Kidney (tissue), 14 donors: ENCODE measurements around the gene HCCS. TPM values are rescaled to one million over a fixed set of nuclear protein-coding genes. Genes with fewer than 3 reads are reported as not detected.

Experiments used
- DNase-seq, 5 donors: peaks; one replicate each; pipeline ENCODE4 v3.0.0-alpha.2; 2013 to 2020
- FAIRE-seq: peaks from 2 replicates; lab custom pipeline; 2012; peaks lifted over from hg19 to GRCh38; lab: Jason Lieb, UNC
- H3K27ac ChIP-seq, 2 donors: one replicate each; pipeline ENCODE4 v1.7.0; 2013; ENCODE audit warnings: low read depth in 2 of 2, low read length in 2 of 2, inconsistent platforms in 1 of 2
- H3K27me3 ChIP-seq: one replicate; pipeline ENCODE4 v1.7.1; 2013; ENCODE audit warnings: low read length, inconsistent platforms; ENCODE audit not compliant: control insufficient read depth, insufficient read depth
- H3K36me3 ChIP-seq, 3 donors: one replicate each; pipeline versions ENCODE4 v1.7.0 to v1.7.1; 2013; ENCODE audit warnings: low read length in 3 of 3, control low read depth in 1 of 3, inconsistent platforms in 1 of 3; ENCODE audit not compliant: insufficient read depth in 3 of 3, control insufficient read depth in 2 of 3
- H3K4me1 ChIP-seq, 3 donors: one replicate each; pipeline versions ENCODE4 v1.7.0 to v1.7.1; 2013; ENCODE audit warnings: low read length in 3 of 3, inconsistent platforms in 1 of 3, low read depth in 1 of 3; ENCODE audit not compliant: control insufficient read depth in 2 of 3, insufficient read depth in 2 of 3
- H3K4me3 ChIP-seq, 3 donors: one replicate each; pipeline versions ENCODE4 v1.7.0 to v1.8.1; 2013; ENCODE audit warnings: low read length in 3 of 3, control low read depth in 1 of 3, inconsistent platforms in 1 of 3
- H3K9ac ChIP-seq, 3 donors: one replicate each; pipeline versions ENCODE4 v1.7.0 to v1.7.1; 2013; ENCODE audit warnings: low read length in 3 of 3, control low read depth in 1 of 3, inconsistent platforms in 1 of 3
- H3K9me3 ChIP-seq, 3 donors: one replicate each; pipeline versions ENCODE4 v1.7.0 to v1.7.1; 2013; ENCODE audit warnings: low read length in 3 of 3, control low read depth in 1 of 3, inconsistent platforms in 1 of 3; ENCODE audit not compliant: control insufficient read depth in 2 of 3, insufficient read depth in 1 of 3
- intact Hi-C: fragments of 100-400 bp; cut with DNase I; formaldehyde crosslinking; loops from one replicate; pipeline ENCODE4 v1.11.1; 2022
- polyA plus RNA-seq: library from polyadenylated mRNA; stranded (reverse); fragments of 350-450 nt; fragmentation: Illumina TruSeq; extraction: RNeasy Lipid Tissue Mini Kit (QIAGEN cat#74804); gene quantifications from one replicate; pipeline ENCODE4 v1.2.3, GENCODE V29; 2014; ENCODE audit warnings: low read depth, low replicate concordance; ENCODE audit not compliant: insufficient read depth
- total RNA-seq: library from RNA; stranded (reverse); fragmentation: NEBNext Ultra II Directional; extraction: Animal tissue kit (Norgen Biotek cat#: 25700); gene quantifications from one replicate; pipeline ENCODE4 v1.2.1, GENCODE V29; 2021
- TF ChIP-seq, protein P1 (sequence below): IDR thresholded peaks from 3 replicates; pipeline ENCODE4 v1.5.1; 2012; ENCODE audit warnings: mild to moderate bottlenecking, moderate library complexity, borderline replicate concordance; ENCODE audit not compliant: insufficient read depth; ENCODE audit errors: extremely low read depth
- donor health status: control.
- donor health status: control.
- donor health status: control.
- donor health status: control.
- donor health status: control.
- donor health status: DM: yes; HTN: yes; CAD: no.
- donor health status: Normal renal cell carcinoma (clear cell type).

HCCS gene
- total and polyA plus RNA-seq, 2 donors from 2014 or later = 23.4 to 26.4 TPM

GRCh38 chrX:11164433-11164832, 53.3 kb downstream of the HCCS start:
- no peak overlapping the region for H3K27ac ChIP-seq
- H3K9ac ChIP-seq = no peak overlapping the region
- DNase-seq = no peak
- H3K36me3 ChIP-seq = no peaks in the 10 kb centered on the region
- TF ChIP-seq, protein P1, sequence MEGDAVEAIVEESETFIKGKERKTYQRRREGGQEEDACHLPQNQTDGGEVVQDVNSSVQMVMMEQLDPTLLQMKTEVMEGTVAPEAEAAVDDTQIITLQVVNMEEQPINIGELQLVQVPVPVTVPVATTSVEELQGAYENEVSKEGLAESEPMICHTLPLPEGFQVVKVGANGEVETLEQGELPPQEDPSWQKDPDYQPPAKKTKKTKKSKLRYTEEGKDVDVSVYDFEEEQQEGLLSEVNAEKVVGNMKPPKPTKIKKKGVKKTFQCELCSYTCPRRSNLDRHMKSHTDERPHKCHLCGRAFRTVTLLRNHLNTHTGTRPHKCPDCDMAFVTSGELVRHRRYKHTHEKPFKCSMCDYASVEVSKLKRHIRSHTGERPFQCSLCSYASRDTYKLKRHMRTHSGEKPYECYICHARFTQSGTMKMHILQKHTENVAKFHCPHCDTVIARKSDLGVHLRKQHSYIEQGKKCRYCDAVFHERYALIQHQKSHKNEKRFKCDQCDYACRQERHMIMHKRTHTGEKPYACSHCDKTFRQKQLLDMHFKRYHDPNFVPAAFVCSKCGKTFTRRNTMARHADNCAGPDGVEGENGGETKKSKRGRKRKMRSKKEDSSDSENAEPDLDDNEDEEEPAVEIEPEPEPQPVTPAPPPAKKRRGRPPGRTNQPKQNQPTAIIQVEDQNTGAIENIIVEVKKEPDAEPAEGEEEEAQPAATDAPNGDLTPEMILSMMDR = no peak
- H3K9me3 ChIP-seq = no peaks in the 10 kb centered on the region
- no peak for FAIRE-seq
- intact Hi-C loops = no loop called here
- H3K27me3 ChIP-seq = no peaks in the 10 kb centered on the region
- H3K4me1 ChIP-seq = no peaks in the 10 kb centered on the region
- no peak overlapping the region for H3K4me3 ChIP-seq

DNA sequence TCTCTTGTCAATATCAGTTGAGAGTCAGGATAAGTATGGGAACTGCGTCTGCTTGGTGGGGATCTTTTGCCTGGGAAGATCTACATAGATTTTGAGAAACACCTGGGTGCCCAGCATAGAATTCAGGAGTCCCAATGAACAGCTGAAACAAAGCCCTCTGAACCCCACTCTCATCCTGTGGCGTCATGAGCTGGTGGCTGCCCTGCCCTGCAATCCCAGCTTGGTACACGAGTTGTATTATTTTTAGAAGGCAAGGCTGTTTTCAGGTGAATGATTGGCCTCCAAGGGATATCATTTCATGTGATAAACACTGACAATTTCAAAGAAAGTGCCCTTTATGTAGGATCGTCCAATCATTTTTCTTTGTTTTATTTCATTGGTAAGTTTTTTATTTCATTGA, 60.8 kb downstream of the HCCS start:
- Histone ChIP-seq H3K27me3 (no peaks in the 10 kb centered on the region), H3K4me3 (no peak overlapping the region), H3K4me1 (no peaks in the 10 kb centered on the region), H3K36me3 (no peaks in the 10 kb centered on the region), H3K9ac (no peak overlapping the region), H3K27ac (no peak overlapping the region), H3K9me3 (no peaks in the 10 kb centered on the region)
- no peak for DNase-seq
- intact Hi-C loops = no loop called here
- TF ChIP-seq, protein P1 = no peak
- FAIRE-seq = no peak

GRCh38 chrX:11172415-11172814, 61.3 kb downstream of the HCCS start:
- H3K9ac ChIP-seq = no peak overlapping the region
- FAIRE-seq (no peak), DNase-seq (no peak)
- no peak overlapping the region for H3K27ac ChIP-seq
- no peaks in the 10 kb centered on the region for H3K36me3 ChIP-seq
- intact Hi-C loops = no loop called here
- peaks cover 1% of the 10 kb centered on the region for H3K27me3 ChIP-seq
- TF ChIP-seq, protein P1 = no peak
- no peaks in the 10 kb centered on the region for H3K4me1 ChIP-seq
- no peak overlapping the region for H3K4me3 ChIP-seq
- H3K9me3 ChIP-seq = no peaks in the 10 kb centered on the region

Other genes starting within 250 kb of the HCCS start
- gene AMELX, start 182.1 kb downstream of the HCCS start, total RNA-seq = not detected
- not detected for gene AMELX, start 182.1 kb downstream of the HCCS start, polyA plus RNA-seq